Kidney capillary endothelial cell (primary cell): ENCODE measurements around the gene HABP4.

Experiments
- DNase-seq: peaks from one replicate; pipeline ENCODE4 v3.0.0-alpha.2; 2018; ENCODE audit warnings: low spot score

Gene HABP4, protein sequence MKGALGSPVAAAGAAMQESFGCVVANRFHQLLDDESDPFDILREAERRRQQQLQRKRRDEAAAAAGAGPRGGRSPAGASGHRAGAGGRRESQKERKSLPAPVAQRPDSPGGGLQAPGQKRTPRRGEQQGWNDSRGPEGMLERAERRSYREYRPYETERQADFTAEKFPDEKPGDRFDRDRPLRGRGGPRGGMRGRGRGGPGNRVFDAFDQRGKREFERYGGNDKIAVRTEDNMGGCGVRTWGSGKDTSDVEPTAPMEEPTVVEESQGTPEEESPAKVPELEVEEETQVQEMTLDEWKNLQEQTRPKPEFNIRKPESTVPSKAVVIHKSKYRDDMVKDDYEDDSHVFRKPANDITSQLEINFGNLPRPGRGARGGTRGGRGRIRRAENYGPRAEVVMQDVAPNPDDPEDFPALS

DNA sequence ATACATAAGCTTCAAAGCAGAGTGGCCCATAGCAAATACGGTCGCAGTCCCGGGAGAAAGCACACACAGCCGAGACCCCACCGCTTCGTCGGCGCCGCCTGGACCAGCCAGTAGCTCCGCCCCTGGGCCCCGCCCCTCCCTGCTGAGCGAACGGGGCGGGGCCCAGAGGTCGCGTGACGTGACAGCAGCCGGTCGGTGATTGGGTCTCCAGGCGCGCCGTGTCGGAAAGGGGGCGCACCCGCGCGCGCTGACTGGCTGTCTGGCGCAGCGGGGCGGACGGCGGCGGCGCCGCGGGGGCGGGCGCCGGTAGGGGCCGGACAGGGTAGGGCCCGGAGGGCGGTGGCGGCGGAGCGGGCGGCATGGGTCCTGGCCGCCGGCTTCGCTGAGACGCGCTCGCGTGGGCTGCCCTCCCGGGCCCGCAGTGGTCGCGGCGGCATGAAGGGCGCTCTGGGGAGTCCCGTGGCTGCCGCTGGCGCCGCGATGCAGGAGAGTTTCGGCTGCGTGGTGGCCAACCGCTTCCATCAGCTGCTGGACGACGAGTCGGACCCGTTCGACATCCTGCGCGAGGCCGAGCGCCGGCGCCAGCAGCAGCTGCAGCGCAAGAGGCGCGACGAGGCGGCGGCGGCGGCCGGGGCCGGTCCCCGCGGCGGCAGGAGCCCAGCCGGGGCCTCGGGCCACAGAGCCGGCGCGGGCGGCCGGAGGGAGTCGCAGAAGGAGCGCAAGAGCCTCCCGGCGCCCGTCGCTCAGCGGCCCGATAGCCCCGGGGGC is at the start of gene HABP4:
Gene HABP4 (plus strand): TSS at position 325 of the 768 bp plus-strand sequence. CDS start 111 bp downstream, at position 436.
- peak; percentile 95 for DNase-seq

DNA sequence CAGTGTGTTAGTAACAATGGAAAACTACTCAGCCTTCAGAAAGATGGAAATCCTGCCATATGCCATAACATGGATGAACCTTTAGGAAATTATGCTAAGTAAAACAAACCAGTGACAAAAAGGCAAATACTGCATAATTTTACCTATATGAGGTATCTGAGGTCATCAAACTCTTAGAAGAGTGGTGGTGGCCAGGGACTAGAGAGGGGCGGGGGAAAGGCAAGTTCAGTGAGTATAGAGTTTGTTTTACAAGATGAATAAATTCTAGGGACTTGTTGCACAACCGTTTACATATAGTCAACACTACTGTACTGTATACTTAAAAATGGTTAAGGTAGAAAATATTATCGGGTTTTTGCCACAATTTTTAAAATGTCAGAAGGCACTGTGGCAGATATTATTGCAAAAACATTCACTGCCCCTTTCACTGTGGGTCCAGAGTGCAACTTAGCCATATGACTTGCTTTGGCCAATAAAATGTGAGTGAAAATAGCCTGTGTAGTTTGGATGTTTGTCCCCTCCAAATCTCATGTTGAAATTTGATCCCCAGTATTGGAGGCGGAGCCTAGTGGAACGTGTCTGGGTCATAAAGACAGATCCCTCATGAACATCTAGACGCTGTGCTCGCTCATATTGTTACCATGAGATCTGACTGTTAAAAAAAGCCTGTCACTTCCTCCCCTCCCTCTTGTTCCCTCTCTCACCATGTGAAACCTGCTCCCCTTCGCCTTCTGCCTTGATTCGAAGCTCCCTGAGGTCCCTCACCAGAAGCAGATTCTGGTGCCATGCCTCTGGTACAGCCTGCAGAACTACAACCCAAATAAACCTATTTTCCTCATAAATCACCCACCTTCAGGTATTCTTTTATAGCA is 41.3 kb upstream of the HABP4 start:
- no peak for DNase-seq

DNA sequence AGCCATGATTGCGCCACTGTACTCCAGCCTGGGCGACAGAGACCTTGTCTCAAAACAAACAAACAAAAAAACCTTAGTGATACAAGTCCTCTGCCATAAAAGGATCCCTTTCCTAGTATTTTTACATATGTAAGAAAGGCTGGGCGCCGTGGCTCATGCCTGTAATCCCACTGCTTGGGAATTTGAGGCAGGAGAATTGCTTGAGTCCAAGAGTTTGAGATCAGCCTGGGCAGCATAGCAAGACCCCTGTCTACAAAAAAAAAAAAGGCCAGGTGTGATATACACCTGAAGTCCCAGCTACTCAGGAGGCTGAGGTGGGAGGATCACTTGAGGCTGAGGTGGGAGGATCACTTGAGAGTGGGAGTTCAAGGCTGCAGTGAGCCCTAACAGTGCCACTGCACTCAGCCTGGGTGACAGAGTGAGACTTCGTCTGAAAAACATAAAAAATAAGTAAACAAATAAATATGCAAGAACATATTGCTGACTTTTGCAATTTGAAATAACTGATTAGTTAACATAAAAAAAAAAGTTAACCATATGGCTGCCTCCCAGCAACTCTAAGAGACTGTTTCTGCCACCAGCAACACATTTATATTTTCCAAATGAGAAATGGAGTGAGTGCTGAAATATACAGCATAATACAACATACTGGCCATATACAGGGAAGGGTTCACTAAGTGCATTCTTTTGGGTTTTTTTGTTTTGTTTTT is 38.7 kb upstream of the HABP4 start:
- DNase-seq = no peak

DNA sequence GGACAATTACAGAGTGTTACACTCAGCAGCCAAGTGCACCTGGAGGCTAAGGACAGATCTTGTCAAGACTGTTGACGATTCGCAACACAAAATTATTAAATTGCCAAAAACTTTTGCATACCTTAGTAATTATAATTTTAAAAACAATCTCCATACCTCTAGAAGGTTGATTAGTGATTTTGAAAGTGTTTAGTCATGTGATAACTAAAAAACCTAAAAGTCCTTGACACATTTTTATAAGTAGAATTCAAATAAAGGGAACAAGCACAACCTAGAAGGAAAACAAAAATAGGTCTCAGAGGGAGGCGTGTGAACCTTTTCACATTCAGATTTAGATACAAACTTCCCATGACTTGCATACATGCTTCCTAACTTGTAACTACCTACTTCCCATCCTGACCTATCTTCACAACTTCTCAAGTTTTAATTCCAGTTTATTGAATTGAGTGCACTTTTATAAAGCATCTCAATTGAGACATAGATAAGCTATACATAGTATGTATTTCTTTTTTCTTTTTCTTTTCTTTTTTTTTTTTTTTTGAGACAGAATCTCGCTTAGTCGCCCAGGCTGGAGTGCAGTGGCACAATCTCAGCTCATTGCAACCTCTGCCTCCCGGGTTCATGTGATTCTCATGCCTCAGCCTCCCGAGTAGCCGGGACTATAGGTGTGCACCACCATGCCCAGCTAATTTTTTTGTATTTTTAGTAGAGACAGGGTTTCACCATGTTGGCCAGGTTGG is 37.6 kb upstream of the HABP4 start:
- no peak for DNase-seq

DNA sequence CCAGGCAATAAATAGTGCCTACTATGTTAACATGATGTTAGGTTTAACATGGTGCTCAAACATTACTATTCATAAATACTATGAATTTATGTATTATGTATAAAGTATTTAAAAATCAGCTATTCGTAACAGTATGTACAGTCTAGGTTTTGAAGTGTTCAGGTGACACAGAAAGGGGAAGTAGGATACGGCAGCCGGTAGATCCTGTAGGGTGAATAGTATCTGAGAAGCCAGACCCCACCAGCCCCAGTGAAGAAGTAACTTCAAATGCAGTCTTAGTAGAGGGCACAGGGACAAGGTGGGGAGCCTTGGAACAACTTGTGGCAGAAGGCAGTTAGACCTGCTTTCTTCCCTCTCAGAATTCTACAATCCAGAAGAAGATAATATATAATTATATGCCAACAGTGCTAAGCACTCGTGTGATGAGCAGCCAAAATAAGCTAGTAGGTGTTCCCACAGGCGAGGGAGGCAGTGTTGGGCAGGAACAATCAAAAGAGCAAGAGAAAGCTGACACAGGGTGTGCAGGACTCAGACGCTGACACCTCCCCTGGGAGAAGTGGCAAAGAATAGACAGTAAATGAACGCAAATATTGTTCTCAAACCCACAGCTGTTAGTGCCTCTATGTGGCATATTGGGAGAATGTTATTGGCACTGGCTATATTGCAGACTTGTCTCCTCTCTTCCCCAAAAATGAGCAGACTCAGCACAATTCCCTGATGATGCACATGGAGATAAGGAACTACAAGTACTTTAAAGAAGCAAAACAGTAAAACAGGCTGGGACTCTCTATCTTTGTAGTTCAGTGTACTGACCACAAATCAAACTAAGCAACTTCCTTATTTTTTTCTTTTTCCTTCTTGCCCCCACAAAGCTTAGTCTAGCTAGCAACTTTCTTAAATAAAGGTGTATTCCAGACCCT is 36.4 kb upstream of the HABP4 start:
- DNase-seq = no peak

DNA sequence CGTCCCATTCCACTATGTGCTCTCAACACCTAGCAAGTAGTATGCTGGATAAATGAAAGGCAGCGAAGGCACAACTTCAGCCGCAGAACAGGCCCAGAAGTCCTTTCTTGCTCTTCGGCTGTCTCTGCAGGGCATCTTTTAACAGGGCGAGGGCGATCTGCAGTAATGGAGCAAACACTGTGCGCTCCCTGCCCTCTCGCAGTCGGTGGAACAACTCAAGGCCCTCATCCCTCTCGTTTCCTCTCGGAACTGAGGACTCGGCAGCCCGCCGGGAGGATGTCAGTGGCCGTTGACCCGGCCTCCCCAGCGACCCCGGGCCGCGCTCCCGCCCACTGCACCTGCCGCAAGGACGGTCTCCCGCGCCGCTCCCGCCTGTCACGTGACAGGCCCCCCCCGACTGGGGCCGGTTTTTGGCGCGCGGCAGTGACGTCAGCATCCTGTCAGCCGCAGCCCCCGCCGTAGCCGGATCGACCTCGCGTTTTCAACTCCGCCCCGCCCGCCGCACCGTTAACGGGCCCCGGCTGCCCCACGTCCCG is 32.9 kb upstream of the HABP4 start:
- DNase-seq = peak; percentile 71

DNA sequence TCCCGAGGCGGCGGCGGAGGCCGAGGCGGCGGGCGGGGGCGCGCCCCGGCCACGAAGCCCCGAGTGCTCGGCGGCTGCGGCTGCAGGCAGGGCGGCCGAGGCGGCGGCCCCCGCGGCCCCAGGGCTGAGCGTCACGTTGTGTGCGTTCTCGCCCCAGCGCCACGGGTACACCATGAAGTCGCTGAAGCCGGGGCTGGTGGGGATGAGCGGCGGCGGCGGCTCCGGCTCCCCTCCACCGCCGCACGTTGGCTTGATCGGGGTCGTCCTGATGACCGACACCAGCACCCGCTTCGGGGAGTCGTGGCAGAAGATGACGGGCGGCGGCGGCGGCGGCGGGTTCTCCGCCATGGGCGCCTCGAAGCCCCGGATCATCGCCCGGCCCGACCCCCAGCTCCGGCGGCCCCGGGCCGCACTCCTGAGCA is 32.3 kb upstream of the HABP4 start:
- DNase-seq = no peak

DNA sequence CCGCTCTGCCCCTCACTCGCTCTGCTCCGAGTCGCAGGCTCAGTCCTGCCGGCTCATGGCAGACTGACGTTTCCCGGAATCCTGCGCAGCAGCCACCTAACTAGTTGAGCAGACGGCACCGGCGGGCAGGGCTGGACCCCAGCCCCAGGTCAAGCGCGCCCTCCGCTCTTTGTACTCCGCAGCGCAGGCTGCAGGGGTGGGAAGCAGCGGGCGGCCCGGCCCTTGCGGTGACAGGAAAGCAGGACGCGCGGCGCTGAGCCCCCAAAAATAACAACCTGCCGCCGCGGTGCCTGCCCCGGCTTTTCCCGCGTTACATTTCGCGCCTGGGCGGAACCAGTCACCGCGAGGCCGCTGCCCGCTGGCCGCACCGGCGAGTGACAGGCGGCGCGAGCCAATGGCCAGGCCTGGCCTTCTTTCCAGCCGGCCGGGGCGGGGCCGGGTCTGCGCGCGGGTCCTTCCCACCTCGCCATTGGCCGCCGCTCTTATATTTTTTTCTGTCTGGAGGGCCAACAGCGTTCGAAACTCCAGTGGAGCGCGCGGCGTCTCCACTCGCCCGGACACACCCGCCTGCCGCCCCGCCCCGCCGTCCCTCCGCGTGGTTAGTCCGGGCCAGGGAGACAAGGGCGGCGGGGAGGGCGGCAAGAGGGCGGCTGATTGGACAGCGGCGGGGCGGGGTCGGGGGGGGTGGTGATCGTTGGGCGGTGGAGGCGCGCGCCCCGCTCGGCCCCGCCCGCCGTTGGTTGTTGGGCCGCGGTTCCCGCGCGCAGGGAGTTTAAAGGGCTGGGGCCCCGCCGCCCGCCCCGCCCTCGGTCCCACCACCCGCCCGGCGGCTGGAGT is 31.7 kb upstream of the HABP4 start, which contains the start of gene ZNF367:
Gene ZNF367 (minus strand): TSS at position 288 of the 837 bp plus-strand sequence. CDS start 338 bp downstream, outside the sequence.
- DNase-seq = peak; percentile 95

DNA sequence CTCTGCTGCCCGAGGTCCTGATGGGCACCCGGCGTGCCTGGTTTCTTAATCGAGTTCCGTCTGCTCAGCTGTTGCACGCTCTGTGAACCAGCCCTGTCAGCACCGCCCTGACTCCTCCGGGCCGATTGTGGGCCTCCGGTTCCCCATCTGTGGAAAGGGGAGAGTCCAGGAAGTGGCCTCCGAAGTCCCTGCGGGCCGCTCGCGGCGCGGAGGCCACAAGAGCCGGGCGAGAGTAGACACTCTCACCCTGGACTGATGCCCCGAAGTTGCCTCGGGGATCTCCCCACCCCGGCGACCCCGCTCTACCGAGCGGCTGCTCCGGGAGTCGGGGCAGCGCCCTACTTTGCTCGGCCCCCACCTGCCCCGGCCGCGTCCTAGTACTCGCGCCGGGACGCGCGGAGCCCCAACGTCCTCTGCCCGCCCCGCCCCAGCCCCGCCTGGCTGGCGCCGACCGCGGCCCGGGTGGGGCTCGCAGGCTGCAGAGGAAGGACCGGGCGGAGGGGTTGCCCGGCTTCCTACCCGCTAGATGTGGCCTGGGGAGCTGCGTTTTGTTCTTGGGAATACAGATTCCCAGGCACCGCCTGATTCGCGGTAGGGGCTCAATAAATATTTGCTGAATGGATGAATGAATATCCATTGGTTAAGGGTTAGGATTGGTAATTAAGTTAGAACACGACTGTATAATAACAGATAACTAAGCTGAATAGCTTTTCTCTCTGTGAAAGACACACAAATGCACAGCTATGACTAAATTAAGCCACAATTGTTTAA is 30.9 kb upstream of the HABP4 start:
- peak; percentile 77 for DNase-seq

DNA sequence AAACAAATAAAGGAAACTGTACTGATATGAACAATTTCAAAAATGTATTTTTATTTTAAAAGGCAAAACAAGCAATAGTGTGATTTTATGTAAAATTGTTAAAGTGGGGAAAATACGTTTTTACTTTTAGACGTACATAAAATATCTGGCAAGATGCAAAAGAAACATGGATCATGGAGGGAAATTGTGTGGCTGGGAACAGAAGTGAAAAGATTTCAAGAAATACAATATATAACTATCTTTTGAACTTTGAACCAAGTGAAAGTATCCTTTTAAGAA is 30.3 kb upstream of the HABP4 start:
- DNase-seq = no peak

DNA sequence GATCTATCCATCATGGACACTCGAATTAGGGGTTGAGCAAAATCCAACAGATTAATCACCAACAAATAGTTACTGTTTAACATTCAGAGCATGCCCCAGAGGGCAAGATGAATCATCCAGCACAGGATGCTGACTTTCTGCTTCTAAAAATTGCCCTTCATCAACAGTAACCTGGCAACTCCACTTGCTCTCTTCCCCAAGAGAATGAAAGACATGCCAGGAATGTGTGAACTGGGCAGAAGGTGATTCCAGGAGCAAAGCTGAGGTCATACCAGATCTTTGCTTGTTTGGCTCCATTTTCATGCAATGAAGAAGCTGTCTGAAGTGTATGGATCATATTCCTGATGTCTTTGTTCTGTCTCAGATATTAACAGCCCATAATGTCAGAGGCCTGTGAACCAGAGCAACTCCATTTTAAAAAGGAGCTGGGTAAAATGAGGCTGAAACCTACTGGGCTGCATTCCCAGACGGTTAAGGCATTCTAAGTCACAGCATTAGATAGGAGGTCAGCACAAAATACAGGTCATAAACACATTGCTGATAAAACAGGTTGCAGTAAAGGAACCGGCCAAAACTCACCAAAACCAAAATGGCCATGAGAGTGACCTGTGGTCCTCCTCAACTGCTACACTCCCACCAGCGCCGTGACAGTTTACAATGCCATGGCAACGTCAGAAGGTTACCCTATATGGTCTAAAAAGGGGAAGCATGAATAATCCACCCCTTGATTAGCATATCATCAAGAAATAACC is 29.3 kb upstream of the HABP4 start:
- DNase-seq = peak; percentile 98

DNA sequence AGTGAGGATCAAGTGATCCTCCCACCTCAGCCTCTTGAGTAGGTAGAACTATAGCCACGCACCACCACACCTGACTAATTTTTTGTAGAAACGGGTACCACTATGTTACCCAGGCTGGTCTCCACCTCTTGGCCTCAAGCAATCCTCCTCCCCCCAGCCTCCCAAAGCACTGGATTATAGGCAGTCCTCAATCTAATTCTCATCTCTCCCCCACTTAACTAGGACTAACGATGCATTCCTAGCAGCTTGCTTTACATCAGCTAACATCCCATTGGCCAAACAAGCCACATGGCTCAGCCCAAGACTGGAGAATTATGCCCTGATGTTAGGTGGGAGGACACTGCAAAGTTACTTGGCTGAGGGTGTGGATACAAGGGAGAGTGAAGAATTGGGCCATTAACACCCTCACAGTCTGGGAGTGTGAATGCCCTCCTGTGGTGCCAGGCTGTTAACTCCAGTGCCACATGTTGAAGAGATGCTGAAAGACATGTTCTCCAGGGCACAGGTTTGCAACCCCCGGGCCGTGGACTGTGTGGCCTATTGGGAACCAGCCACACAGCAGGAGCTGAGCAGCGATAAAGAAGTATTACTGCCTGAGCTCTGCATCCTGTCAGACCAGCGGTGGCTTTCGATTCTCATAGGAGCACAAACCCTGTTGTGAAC is 26.5 kb upstream of the HABP4 start:
- no peak for DNase-seq

DNA sequence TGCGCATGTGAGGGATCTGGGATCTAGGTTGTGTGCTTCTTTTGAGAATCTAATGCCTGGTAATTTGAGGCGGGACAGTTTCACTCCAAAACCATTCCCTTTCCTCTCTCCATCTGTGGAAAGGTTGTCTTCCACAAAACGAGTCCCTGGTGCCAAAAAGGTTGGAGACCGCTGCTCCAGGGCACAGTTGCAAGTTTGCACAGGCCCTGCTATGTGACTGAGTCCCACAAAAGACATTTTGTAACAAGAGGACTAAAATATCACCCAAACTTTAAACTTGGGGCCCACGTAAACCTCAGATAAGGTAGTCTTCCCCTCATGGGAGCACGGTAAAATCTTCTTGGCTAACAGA is 26.0 kb upstream of the HABP4 start:
- DNase-seq = no peak

DNA sequence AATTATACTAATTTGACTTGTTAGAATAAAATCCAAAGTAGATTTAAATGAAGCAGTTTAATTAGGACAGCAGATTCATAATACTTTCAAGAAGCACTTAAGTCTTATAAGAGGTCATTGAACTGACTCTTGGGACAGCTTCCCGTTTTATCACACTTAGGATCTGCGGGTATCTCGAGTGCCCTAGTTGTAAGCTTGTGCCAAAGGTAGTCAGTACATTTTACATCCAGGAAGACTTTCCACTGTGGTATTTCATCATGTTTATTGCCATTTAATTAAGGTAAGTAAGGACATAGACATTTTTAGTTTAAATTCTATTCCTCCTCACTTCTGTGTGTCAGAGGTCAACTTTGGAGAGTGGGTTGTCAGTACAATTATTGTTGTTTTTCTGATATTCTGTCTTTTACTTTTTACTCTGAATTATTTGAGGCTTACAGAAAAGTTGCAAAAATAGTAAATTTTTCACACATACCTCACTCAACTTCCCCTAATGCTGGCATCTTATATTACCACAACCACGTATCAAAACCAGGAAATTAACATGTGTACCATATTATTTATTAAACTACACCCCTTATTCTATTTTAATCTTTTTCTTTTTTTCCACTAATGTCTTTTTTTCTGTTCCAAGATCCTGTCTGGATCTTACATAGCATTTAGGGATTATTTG is 24.3 kb upstream of the HABP4 start:
- no peak for DNase-seq

DNA sequence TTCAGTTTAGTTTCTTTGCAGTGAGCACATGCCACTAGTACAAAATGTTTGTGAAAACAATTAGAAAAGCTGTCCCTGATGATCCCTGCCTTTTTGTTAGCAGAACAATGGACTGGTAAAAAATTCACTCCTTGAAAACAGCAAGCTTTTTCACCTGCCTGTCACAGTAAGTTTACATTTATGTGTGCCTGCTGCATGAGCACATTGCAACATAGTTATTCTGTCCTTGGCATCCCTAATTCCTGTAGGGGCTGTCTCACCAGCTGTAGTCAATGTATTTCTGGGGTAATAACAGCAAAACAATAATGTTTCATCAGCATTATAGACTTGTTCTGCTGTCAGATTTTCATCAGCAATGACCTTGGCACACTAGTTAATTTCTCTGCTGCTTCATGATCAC is 20.2 kb upstream of the HABP4 start:
- no peak for DNase-seq

DNA sequence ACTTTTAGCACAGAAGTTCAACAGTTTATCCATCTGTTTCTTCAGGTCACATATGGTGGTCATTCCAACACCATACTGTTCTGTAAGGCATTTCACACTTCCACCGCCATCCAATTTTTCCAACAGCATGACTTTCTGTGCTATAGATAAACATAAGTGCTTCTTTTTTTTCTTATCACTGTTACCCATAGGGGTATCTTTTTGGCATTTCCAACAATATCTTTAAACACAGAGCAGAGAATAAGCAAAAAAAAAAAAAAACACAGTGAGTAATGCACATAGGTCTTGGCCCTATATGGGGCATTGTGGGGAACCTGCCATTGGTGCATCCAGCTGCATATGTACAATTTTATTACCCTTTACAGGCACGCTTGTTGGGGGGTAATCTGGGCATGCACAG is 19.6 kb upstream of the HABP4 start:
- no peak for DNase-seq
